Nephron progenitor cell (in vitro differentiated cells): ENCODE measurements around the gene WDR4.

Source experiments
- DNase-seq: peaks from one replicate; pipeline ENCODE4 v3.0.0; 2021
- H3K27ac Mint-ChIP-seq: 2 replicates; pipeline ENCODE4 v1.8.0; 2021; ENCODE audit warnings: mild to moderate bottlenecking, moderate library complexity, mixed read lengths
- H3K27me3 Mint-ChIP-seq: 2 replicates; pipeline ENCODE4 v1.8.0; 2021; ENCODE audit warnings: mild to moderate bottlenecking, low read depth, mixed read lengths; ENCODE audit not compliant: poor library complexity
- H3K36me3 Mint-ChIP-seq: 2 replicates; pipeline ENCODE4 v1.8.0; 2021; ENCODE audit warnings: low read depth, mixed read lengths
- H3K4me1 Mint-ChIP-seq: 2 replicates; pipeline ENCODE4 v1.8.0; 2021; ENCODE audit warnings: mixed read lengths
- H3K4me3 Mint-ChIP-seq: 2 replicates; pipeline ENCODE4 v1.8.0; 2021; ENCODE audit warnings: mild to moderate bottlenecking, moderate library complexity, mixed read lengths
- H3K9me3 Mint-ChIP-seq: 2 replicates; pipeline ENCODE4 v1.8.0; 2021; ENCODE audit warnings: mild to moderate bottlenecking, moderate library complexity, mixed read lengths
- CTCF ChIP-seq: fragments of 200-600 bp; sonication (generic); IDR thresholded peaks from 2 replicates; pipeline ENCODE4 v1.5.0; 2021; ENCODE audit warnings: antibody characterized with exemption

Gene WDR4

GRCh38 chr21:42861848-42862400, 17.4 kb downstream of the WDR4 start:
- H3K4me3 Mint-ChIP-seq = no peak overlapping the region
- no peak overlapping the region for H3K27ac Mint-ChIP-seq

GRCh38 chr21:42861311-42861847, 18.0 kb downstream of the WDR4 start:
- peaks cover 53% of the 10 kb centered on the region for H3K36me3 Mint-ChIP-seq
- H3K4me3 Mint-ChIP-seq = no peak overlapping the region
- peaks cover 6% of the 10 kb centered on the region for H3K4me1 Mint-ChIP-seq
- H3K9me3 Mint-ChIP-seq = no peaks in the 10 kb centered on the region
- no peak for TF ChIP-seq CTCF
- H3K27me3 Mint-ChIP-seq = no peaks in the 10 kb centered on the region
- DNase-seq = no peak
- H3K27ac Mint-ChIP-seq = peak overlapping the region; percentile 39

More at GRCh38 chr21:42861848-42862400, 17.4 kb downstream of the WDR4 start:
- H3K36me3 Mint-ChIP-seq = peaks cover 52% of the 10 kb centered on the region
- H3K4me1 Mint-ChIP-seq = peaks cover 6% of the 10 kb centered on the region
- H3K27me3 Mint-ChIP-seq = no peaks in the 10 kb centered on the region
- H3K9me3 Mint-ChIP-seq = no peaks in the 10 kb centered on the region
- TF ChIP-seq CTCF = no peak
- DNase-seq = no peak

GRCh38 chr21:42860345-42860744, 19.0 kb downstream of the WDR4 start:
- H3K9me3 Mint-ChIP-seq = no peaks in the 10 kb centered on the region
- no peak overlapping the region for H3K4me3 Mint-ChIP-seq
- H3K36me3 Mint-ChIP-seq = peaks cover 54% of the 10 kb centered on the region
- H3K4me1 Mint-ChIP-seq = peaks cover 6% of the 10 kb centered on the region
- no peak for TF ChIP-seq CTCF
- no peak for DNase-seq
- H3K27me3 Mint-ChIP-seq = no peaks in the 10 kb centered on the region
- H3K27ac Mint-ChIP-seq = peak overlapping the region; percentile 82

GRCh38 chr21:42859891-42860230, 19.5 kb downstream of the WDR4 start:
- H3K4me3 Mint-ChIP-seq = no peak overlapping the region
- DNase-seq = no peak

GRCh38 chr21:42858957-42859890, 20.1 kb downstream of the WDR4 start:
- no peak for DNase-seq
- TF ChIP-seq CTCF = no peak
- no peak overlapping the region for H3K4me3 Mint-ChIP-seq
- H3K36me3 Mint-ChIP-seq = peaks cover 53% of the 10 kb centered on the region
- no peaks in the 10 kb centered on the region for H3K9me3 Mint-ChIP-seq
- peak overlapping the region; percentile 65 for H3K27ac Mint-ChIP-seq
- no peaks in the 10 kb centered on the region for H3K27me3 Mint-ChIP-seq
- no peaks in the 10 kb centered on the region for H3K4me1 Mint-ChIP-seq

More at GRCh38 chr21:42859891-42860230, 19.5 kb downstream of the WDR4 start:
- no peak for TF ChIP-seq CTCF
- Mint-ChIP-seq H3K27ac (no peak overlapping the region), H3K27me3 (no peaks in the 10 kb centered on the region), H3K36me3 (peaks cover 54% of the 10 kb centered on the region), H3K4me1 (peaks cover 5% of the 10 kb centered on the region), H3K9me3 (no peaks in the 10 kb centered on the region)
